ENCODE measurements around the gene TRMT61A.
"Not testable (repeated sequence)": the region's sequence is repeated elsewhere in the genome, so short reads cannot be mapped to it uniquely, and the experiment has no call there.

TRMT61A gene

GRCh38 chr14:103519043-103519836 is 9.8 kb upstream of the TRMT61A start:
- TF ChIP-seq TAF1 (IDR thresholded peaks at IDR 0.05; ENCODE audit: borderline replicate concordance, low read depth, low read length) = no peak
- no peak for TF ChIP-seq POLR2A (IDR thresholded peaks at IDR 0.05; ENCODE audit: low read depth, low read length)
- TF ChIP-seq POLR2AphosphoS5 (IDR thresholded peaks at IDR 0.05; ENCODE audit: low read depth, low read length) = no peak
- DNase-seq (ENCODE audit: insufficient read length) = no peak
- no peak for FAIRE-seq

- DNase-seq (ENCODE audit: insufficient read length) (no peak), FAIRE-seq (no peak)
- TF ChIP-seq TAF1 (IDR thresholded peaks at IDR 0.05; ENCODE audit: borderline replicate concordance, low read depth, low read length) = no peak
- TF ChIP-seq POLR2AphosphoS5 (IDR thresholded peaks at IDR 0.05; ENCODE audit: low read depth, low read length) = no peak
- no peak for TF ChIP-seq POLR2A (IDR thresholded peaks at IDR 0.05; ENCODE audit: low read depth, low read length)
Measured at GRCh38 chr14:103519837-103520212, 9.2 kb upstream of the TRMT61A start.

- TF ChIP-seq POLR2AphosphoS5 (IDR thresholded peaks at IDR 0.05; ENCODE audit: low read depth, low read length) = no peak
- TF ChIP-seq POLR2A (IDR thresholded peaks at IDR 0.05; ENCODE audit: low read depth, low read length) = no peak
- TF ChIP-seq TAF1 (IDR thresholded peaks at IDR 0.05; ENCODE audit: borderline replicate concordance, low read depth, low read length) = no peak
- FAIRE-seq (no peak), DNase-seq (ENCODE audit: insufficient read length) (no peak)
Measured at GRCh38 chr14:103520269-103520656, 8.7 kb upstream of the TRMT61A start.

GRCh38 chr14:103520657-103521437 is 8.1 kb upstream of the TRMT61A start:
- DNase-seq (ENCODE audit: insufficient read length) (no peak), FAIRE-seq (no peak)
- TF ChIP-seq POLR2AphosphoS5 (IDR thresholded peaks at IDR 0.05; ENCODE audit: low read depth, low read length) (no peak), TAF1 (IDR thresholded peaks at IDR 0.05; ENCODE audit: borderline replicate concordance, low read depth, low read length) (no peak), POLR2A (IDR thresholded peaks at IDR 0.05; ENCODE audit: low read depth, low read length) (no peak)

- no peak for DNase-seq (ENCODE audit: insufficient read length)
- FAIRE-seq = no peak
- TF ChIP-seq TAF1 (IDR thresholded peaks at IDR 0.05; ENCODE audit: borderline replicate concordance, low read depth, low read length) (no peak), POLR2AphosphoS5 (IDR thresholded peaks at IDR 0.05; ENCODE audit: low read depth, low read length) (no peak), POLR2A (IDR thresholded peaks at IDR 0.05; ENCODE audit: low read depth, low read length) (no peak)
Measured at GRCh38 chr14:103521438-103521950, 7.5 kb upstream of the TRMT61A start.

GRCh38 chr14:103521951-103522563 is 6.9 kb upstream of the TRMT61A start:
- no peak for DNase-seq (ENCODE audit: insufficient read length)
- TF ChIP-seq TAF1 (IDR thresholded peaks at IDR 0.05; ENCODE audit: borderline replicate concordance, low read depth, low read length) = no peak
- TF ChIP-seq POLR2A (IDR thresholded peaks at IDR 0.05; ENCODE audit: low read depth, low read length) = no peak
- no peak for TF ChIP-seq POLR2AphosphoS5 (IDR thresholded peaks at IDR 0.05; ENCODE audit: low read depth, low read length)

GRCh38 chr14:103522649-103523574 is 6.1 kb upstream of the TRMT61A start, which contains the start of gene CKB:
TSS of gene CKB (minus strand) at chr14:103522830. CDS start at chr14:103522493, 337 bp downstream.
- TF ChIP-seq TAF1 (IDR thresholded peaks at IDR 0.05; ENCODE audit: borderline replicate concordance, low read depth, low read length) = no peak
- TF ChIP-seq POLR2AphosphoS5 (IDR thresholded peaks at IDR 0.05; ENCODE audit: low read depth, low read length) = no peak
- no peak for TF ChIP-seq POLR2A (IDR thresholded peaks at IDR 0.05; ENCODE audit: low read depth, low read length)
- no peak for DNase-seq (ENCODE audit: insufficient read length)
- no peak for FAIRE-seq

More at GRCh38 chr14:103521951-103522563, 6.9 kb upstream of the TRMT61A start:
- FAIRE-seq = no peak

GRCh38 chr14:103523575-103523954 is 5.4 kb upstream of the TRMT61A start:
- no peak for DNase-seq (ENCODE audit: insufficient read length)
- TF ChIP-seq TAF1 (IDR thresholded peaks at IDR 0.05; ENCODE audit: borderline replicate concordance, low read depth, low read length) (no peak), POLR2AphosphoS5 (IDR thresholded peaks at IDR 0.05; ENCODE audit: low read depth, low read length) (no peak), POLR2A (IDR thresholded peaks at IDR 0.05; ENCODE audit: low read depth, low read length) (no peak)
- FAIRE-seq = no peak

- no peak for FAIRE-seq
- TF ChIP-seq TAF1 (IDR thresholded peaks at IDR 0.05; ENCODE audit: borderline replicate concordance, low read depth, low read length) = no peak
- TF ChIP-seq POLR2AphosphoS5 (IDR thresholded peaks at IDR 0.05; ENCODE audit: low read depth, low read length) = no peak
- TF ChIP-seq POLR2A (IDR thresholded peaks at IDR 0.05; ENCODE audit: low read depth, low read length) = no peak
Measured at GRCh38 chr14:103524002-103524935, 4.7 kb upstream of the TRMT61A start.

GRCh38 chr14:103525430-103526246 is 3.4 kb upstream of the TRMT61A start:
- DNase-seq (ENCODE audit: insufficient read length); FAIRE-seq: not testable (repeated sequence)

More at GRCh38 chr14:103524002-103524935, 4.7 kb upstream of the TRMT61A start:
- DNase-seq (ENCODE audit: insufficient read length) = no peak

All from GM12892 (cell line).